ENCODE results near the gene TANK.
"Not testable (repeated sequence)": the region's sequence is repeated elsewhere in the genome, so short reads cannot be mapped to it uniquely, and the experiment has no call there.

The TANK gene

DNA sequence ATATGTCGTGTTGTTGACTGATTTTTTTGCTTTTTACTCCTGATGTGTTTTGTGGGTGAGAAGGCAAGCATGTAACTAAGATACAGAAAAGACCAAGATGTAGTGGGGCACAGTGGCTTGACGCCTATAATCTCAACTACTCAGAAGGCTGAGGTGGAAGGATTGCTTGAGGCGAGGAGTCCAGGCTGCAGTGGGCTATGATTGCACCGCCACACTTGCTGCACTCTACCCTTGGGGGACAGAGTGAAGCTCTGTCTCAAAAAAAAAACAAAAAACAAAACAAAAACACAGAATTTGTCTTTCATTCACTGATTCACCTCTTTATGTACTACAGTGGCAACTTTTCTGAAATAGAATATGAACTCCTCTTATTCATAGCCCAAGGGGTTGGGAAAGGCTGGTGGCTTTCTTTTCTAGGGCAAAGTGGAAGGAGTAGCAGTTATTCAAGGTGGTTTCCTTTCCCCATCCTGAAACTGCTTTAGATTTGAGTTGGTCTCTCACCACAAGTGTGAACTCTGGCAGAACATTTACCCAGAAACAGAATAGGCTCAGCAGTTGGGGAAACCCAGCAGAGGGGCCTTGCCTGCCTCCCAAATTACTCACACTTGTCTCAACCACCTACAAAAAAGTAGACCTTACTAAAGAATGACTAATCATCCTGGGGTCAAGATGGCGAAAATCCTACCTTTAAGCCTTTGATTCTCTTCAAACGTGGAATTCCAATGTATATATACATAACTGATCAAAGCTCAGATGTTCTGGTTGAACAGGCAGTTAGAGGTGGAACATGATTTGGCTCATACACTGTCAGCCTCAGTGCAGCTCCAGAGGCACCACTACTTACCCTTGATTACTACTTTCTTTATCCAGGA lies 6.5 kb downstream of the TANK start:
- peak; percentile 47 to 63 (median 53) for DNase-seq (ENCODE audit: low read depth in 3 of 3)

DNA sequence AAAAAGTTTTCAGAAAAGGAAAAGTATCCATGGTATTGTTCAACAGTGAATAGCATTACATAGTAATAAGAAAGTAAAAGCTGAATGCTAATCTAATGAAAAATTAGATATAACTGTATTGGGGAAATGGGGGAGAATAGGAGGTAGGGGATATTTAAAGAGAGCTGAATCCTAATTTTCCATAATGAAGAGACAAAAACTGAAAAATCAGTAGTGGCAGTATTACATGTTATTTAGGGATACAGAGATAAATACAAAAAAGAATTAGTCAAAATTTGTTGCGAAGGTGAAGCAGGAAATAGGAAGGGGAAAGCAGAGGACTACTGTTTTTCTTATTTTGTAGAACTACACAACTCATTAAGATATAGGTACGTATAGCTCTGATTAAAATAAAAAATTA lies 9.1 kb downstream of the TANK start:
- DNase-seq (ENCODE audit: low read depth in 3 of 3): no peak

DNA sequence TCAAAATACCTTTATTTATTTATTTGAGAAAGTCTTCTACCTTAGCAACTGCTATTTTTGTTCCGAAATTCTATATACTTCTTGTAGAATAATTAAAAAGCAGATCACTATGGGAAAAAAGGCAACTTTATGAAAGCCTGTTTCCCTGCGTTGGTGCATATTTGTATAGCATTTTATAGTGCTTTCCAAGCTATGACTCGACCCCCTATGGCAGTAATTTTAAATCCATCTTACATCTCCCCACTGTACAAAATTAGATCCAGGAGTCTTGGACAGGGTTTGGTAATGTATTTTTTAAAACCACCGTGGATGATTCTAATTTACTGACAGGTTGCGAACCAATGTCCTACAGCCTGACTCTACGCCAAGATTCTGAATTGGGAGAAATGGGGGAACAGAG lies 10.1 kb downstream of the TANK start:
- DNase-seq (ENCODE audit: low read depth in 3 of 3): no peak

DNA sequence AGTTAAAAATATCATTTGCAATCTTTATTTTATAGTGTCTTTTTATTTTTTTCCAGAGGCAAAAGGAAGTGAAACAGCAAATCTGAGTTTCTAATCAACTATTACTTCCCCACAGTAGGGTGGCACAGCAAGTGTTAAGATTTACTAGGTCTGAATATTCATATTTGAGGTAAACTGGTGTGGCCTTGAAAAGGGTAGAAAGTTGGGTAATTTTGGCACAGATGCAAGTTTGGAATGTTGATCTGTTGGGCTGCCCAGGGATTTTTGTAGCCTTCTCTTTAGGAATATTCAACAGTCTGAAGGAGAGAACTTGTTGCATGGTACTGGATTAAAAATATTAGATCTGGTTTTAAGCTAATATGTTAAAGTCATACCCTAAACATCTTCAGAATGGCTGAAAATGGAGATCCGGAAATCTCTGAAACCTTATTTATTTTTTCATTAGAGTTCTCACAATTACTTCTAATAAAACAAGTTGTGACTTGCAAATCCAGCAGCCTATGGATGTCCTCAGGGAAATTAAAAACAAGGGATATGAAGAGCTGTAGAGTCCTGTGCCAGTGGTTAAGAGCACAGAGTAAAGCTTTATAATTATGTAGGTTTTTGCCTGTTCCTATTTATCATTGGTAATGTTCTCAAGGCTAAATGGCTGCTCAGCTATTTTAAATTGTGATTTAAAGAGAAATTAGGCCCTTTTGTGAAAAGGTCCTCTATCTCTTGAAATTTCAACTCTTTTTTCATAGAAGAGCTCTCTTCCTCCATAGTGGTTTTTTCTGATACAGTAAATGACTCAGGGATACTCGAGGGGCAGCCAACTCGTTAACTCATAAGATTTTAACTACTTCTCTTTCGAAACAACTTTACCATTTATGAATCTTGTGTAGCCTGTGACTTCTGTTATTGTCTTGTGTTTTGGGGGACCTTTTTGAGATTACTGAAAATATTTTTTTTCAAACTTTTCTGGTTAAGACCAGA lies 11.0 kb downstream of the TANK start:
- no peak for DNase-seq (ENCODE audit: low read depth in 3 of 3)

DNA sequence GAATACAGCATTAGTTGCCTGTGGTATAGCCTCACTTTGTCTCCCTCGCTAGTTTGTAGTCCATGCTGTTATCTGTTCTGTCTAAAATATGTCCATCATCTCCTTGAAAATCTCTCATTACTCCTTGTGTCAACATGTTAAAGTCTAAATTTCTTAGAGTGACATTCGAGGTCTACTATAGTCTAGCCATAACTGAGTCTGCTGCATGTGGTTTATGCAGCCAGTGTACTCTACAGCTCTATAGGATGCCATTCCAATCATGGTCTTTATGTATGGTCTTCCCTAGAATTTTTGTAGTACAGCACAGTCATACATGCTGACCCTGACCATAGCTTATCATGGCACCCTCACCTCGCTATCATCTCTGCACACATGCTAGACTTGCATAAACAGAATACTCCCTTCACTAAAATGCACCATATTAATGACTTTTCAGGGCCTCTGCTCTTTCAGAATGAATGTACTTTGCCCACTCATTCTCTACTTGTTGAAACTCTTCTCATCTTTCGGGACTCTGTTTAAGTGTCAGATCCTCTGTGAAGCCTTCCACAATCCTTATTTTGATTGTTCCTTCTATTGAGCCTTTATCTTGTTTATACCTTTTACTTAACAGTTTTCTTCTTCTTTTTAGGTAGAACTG lies 12.8 kb downstream of the TANK start:
- no peak for DNase-seq (ENCODE audit: low read depth in 3 of 3)

DNA sequence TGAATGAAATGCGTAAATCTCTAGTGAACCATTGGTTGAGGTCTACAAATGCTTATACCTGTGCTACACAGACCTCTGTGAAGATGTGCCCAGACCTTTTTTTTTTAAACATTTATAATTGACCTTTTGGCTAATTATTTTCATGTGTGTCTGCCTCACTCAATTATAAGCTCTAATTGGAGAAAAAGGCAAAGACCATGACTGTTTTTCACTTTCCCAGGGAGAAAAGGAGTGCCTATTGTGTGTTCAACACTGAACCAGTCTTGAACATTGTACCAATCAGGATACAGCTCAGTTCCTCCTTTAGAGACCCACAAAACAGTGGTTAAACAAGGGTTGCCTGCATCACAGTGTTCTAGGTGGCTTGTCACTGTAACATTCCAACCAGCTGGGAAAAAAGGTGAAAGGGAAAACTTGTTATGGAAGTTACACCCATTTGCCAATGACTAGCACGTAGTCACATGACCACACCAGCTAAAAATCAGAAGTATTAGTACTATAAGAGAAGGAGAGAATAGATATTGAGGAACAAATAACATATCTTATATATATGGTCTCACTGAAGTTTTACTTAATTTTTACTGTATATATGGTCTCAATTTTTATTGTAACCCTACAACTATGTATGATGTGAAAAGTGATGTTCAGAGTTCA lies 13.4 kb downstream of the TANK start:
- no peak for DNase-seq (ENCODE audit: low read depth in 3 of 3)

DNA sequence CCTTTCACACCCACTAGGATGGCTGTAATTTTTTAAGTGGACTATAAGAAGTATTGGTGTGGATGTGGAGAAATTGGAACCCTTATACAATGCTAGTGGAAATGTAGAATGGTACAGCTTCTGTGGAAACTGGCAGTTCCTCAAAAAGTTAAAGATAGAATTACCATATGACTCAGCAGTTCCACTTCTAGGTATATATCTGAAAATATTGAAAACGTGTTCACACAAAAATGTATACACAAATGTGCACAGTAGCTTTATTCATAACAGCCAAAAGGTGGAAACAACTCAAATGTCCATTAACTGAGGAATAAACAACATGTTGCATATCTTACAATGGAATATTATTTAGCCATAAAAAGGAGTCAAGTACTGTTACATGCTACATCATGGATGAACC lies 17.7 kb downstream of the TANK start:
- DNase-seq (ENCODE audit: low read depth in 3 of 3): no peak

DNA sequence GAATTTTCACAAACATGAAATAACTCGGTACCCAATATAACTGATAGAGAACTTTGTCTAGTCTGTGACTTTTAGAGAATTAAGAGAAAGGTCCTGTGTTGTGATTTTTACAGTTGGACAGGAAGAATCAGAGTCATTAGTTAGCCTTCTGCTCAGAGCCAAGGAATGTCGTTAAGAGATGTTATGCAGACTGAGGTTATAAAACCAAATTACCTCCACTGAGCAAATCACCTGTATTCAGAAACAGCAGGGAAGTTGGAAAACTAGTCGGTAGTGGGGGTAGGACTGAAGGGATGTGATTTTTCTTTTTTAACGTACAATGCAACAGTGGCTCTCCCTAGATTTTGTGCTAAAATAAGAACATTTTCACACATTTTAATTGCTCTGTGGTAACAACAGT lies 18.5 kb downstream of the TANK start:
- no peak for DNase-seq (ENCODE audit: low read depth in 3 of 3)

DNA sequence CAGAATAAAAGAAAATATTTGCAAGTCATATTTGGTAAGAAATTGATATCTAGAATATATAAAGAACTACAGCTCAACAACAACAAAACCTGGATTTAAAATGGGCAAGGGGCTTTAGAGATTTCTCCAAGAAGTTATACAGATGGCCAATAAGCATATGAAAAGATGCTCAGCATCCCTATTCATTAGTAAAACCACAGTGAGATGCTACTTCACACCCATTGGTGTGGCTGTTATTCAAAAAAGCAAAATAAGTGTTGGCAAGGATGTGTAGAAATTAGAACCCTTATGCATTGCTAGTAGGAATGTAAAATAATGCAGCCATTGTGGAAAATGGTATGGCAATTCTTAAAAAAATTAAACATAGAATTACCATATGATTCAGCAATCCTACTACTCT lies 29.8 kb downstream of the TANK start:
- DNase-seq (ENCODE audit: low read depth in 3 of 3): no peak

DNA sequence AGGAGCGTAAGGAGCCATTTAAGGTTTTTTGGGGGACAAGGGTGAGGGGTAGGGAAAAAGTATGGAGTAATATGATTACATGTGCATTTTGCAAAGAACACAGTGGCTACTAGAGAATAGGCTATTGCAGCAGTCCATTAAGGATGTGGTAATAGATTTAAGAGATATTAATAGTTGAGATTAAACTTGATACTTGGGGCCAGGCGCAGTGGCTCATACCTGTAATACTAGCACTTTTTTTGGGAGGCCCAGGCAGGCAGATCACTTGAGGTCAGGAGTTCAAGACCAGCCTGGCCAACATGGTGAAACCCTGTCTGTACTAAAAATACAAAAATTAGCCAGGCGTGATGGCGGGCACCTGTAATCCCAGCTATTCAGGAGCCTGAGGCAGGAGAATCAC lies 35.4 kb downstream of the TANK start:
- DNase-seq (ENCODE audit: low read depth in 3 of 3): not testable (repeated sequence)

DNA sequence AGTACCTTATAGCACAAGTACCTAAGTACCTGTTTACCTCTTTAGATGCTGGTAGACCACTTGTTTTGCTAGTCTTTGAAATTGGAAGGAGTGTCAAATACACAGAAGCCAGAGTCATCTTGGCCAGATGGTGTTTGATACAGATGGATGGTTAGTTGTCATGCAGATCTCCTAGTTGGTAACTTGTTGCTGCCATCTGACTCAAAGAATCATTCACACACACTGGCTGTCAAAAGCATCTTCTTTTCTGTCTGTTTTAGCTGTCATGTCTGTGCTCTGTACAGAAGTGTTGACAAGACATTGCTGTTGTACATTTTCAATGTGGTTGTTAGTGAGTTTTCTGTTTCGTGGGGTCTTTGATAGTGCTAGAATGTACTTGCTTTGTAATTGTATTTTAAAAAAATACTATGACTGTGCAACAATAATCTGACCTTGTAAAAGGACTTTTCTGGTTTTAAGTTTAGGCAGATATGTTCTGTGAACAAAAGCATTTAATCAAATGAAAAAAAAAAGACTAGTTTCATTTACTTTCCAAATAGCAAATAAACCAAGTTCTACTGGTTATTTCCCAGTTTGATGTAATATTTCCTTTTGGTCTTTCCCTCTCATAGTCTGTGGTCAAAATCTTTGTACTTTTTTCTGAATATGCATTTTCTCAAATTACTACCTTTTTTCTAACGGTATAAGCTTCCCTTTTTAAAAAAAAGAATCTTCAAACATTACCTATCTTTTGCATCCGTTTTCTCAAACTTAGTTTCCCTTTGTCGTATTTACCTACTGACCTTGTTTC lies 39.9 kb downstream of the TANK start:
- DNase-seq (ENCODE audit: low read depth in 3 of 3): no peak

DNA sequence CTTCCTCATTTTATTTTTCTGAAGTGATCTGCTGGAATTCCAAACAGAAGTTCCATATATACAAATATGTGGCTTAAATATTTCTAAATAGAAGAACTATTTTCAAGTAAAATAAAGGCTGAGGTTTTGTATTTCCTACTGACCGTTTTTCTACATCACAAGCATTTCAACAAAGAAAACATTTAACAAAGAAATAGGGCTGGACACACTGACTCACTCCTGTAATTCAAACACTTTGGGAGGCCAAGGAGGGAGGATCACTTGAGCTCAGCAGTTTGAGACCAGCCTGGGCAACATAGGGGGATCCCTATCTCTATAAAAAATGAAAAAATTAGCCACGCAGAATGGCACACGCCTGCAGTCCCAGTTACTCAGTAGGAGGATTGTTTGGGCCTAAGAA lies 44.6 kb downstream of the TANK start:
- no peak for DNase-seq (ENCODE audit: low read depth in 3 of 3)

DNA sequence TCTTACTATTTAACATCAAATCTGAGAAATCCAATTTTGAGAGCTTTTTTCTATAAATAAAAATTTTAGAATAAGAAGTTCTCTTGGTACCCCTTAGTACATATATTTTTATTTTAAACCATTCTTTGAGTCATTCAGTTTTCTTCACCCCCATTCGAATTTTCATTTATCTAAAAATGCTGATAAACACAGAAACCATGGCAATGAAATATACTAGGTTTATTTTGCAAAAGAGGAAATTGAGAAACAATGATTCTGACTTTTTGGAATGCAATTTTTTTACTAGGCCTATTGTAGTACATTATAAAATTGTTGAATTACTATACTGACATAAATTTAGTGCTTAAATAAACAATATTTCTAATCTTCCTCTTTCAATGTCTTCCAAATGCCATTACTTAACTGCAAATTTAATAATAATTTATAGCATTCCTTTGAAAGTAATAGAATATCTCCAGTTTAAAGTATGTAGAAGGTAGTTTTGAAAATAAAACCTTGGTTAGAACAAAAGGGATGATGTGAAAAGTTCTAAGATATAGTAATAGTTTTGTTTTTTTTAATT lies 46.3 kb downstream of the TANK start:
- no peak for DNase-seq (ENCODE audit: low read depth in 3 of 3)

DNA sequence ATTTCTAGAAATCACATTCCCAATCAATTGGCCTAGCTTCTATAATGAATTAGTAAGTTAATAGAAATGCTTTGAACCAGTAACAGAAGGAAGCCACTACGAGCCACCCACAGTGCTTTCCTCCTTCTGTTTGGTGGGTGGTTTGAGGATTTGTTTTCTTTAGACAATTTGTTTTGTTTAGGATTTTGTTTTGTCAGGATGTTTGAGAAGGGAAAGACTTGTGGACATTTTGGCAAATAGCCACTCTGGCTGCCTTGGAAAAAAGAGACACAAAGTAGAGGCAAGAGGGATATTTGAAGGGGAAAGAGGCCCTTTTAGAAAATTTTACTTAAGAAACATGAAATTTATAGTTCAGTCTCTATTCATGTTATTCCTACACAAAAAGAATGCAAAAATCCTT lies 47.7 kb downstream of the TANK start:
- DNase-seq (ENCODE audit: low read depth in 3 of 3): no peak

DNA sequence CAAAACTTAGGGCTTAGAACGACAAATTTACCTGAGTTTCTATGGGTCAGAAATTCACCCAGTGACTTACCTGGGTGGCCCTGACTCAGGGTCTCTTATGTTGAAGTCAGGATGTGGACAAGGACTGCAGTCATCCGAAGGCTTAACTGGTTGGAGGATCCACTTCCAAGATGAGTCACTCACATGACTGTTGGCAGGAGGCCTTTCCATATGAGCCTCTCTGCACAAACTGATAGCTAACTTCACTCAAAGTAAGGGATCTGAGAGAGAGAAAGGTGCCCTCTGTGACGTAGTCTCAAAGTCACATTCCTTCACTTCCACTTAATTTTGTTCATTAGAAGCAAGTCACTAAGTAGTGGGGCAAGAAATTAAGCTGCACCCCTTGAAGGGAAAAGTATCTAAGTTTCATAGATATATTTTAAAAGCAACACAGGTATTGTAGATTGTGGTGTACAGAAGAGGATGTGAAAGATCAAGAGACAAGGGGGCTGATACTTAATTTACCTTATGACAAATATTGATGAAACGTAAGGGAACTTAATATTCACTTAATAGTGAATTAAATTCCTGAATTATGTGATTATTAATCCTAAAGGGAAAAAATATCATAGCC lies 48.4 kb downstream of the TANK start:
- DNase-seq (ENCODE audit: low read depth in 3 of 3): no peak

DNA sequence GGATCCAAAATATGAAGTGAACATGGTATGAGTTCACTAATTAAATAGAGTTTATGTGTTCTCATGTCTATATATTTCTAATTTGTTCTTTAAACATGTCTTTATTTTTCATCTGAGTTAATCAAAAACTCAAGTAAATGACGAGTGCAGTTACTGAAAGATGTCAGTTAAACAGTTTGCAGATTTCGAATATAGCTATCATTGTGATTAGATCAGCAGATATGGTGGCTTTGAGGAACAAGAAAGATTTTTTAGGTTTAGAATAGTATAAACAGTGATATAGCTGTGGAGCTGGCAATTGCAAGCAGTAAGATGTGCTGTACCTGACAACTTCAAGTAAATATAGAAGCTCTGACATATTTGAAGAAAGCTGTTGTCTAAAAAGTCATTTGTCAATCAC lies 49.7 kb downstream of the TANK start:
- no peak for DNase-seq (ENCODE audit: low read depth in 3 of 3)

DNA sequence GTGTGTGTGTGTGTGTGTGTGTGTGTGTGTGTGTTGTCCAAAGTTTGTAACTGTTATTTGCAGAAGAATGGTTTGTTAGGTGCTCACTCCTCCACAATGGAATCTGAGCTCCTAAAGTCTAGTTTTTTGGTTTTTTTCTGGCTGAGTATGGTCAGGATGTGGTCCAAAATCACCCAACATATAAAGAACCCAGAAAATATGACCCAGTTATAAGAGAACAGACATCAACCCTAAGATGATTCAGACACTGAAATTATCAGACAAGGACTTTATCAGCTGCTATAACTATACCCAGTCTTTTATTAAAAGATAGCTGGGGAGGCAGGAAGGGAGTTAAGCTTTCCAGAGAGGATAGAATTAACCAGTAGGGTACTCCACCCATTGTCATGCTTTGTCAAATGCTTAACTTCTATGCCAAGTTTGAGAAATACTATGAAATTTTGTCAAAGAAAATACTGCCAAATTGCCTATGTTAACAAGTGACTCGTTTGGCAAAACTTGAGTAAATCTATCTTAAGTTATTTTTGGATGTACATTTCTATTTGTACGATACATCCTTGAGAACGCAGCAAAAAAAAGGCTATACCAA lies 57.5 kb downstream of the TANK start:
- no peak for DNase-seq (ENCODE audit: low read depth in 3 of 3)

DNA sequence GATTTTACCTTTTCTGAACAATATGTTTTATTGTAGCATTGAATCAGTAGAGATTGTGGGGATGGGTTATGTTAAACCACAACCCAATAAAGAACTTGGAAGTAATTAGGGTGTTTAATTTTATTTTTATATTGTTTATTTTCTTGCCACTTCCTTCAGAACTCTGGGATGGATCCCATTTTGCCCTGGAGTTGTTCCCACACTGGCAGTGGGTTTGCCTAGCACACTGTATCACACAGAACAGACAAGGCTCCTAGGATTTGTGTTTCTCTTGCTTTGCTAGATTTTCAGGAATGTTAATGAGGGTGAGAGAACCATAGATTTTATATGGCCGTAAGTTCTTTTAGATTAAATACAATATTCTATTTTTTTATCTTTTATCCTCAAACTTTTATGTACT lies 59.0 kb downstream of the TANK start:
- DNase-seq (ENCODE audit: low read depth in 3 of 3): no peak

DNA sequence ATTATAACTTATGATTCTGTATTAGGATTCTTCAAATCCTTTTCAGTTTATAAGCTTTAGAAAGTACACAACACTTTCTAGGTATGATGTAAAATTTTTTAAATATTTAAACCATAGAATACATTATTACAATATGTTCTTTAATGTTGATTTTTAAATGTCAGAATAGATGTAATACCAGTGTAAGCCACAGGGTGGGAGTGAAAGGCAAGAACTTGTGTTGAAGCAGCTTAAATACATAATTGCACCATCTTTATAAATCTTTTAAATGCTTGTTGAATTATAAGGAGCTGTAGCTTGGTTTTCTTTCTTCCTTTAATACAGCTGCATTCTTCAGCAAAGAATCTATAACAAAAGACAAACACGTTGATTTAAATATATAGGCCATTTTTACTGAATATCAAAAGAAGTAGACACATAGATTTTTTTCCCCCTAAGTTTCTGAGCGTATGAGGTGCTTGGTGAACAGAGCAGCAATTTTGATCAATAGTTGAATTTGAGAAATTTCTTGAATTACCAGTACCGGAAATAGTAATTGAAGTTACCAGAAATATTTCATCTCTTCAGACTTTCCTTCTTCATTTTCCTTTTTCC lies 63.0 kb downstream of the TANK start:
- DNase-seq (ENCODE audit: low read depth in 3 of 3): no peak
